ENCODE data around the gene RNF144A. TPM values are rescaled to one million over a fixed set of nuclear protein-coding genes. Genes with fewer than 3 reads are reported as not detected.

Gene RNF144A
- total and polyA plus RNA-seq, 2 experiments from 2014 or later: 2.8 to 14.7 TPM

- TF ChIP-seq, protein P1, sequence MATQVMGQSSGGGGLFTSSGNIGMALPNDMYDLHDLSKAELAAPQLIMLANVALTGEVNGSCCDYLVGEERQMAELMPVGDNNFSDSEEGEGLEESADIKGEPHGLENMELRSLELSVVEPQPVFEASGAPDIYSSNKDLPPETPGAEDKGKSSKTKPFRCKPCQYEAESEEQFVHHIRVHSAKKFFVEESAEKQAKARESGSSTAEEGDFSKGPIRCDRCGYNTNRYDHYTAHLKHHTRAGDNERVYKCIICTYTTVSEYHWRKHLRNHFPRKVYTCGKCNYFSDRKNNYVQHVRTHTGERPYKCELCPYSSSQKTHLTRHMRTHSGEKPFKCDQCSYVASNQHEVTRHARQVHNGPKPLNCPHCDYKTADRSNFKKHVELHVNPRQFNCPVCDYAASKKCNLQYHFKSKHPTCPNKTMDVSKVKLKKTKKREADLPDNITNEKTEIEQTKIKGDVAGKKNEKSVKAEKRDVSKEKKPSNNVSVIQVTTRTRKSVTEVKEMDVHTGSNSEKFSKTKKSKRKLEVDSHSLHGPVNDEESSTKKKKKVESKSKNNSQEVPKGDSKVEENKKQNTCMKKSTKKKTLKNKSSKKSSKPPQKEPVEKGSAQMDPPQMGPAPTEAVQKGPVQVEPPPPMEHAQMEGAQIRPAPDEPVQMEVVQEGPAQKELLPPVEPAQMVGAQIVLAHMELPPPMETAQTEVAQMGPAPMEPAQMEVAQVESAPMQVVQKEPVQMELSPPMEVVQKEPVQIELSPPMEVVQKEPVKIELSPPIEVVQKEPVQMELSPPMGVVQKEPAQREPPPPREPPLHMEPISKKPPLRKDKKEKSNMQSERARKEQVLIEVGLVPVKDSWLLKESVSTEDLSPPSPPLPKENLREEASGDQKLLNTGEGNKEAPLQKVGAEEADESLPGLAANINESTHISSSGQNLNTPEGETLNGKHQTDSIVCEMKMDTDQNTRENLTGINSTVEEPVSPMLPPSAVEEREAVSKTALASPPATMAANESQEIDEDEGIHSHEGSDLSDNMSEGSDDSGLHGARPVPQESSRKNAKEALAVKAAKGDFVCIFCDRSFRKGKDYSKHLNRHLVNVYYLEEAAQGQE (IDR thresholded peaks at IDR 0.05; ENCODE audit: unreplicated experiment): no peak
- TF ChIP-seq POLR2AphosphoS5 (IDR thresholded peaks at IDR 0.05; ENCODE audit: low read depth): no peak
- no peak for TF ChIP-seq ZNF462 (CRISPR knock-in tag; IDR thresholded peaks at IDR 0.05)
Observed at GRCh38 chr2:6909431-6910385, 7.5 kb upstream of the RNF144A start (continued).

- no peaks in the 10 kb centered on the region; the same call in 2 of the 3 replicates for H3K9me3 Mint-ChIP-seq
- H3K36me3 Mint-ChIP-seq (ENCODE audit: low read depth): no peaks in the 10 kb centered on the region
- Histone ChIP-seq H3K79me2 (replicated peaks; ENCODE audit: insufficient read depth) (no peaks in the 10 kb centered on the region), H4K20me1 (replicated peaks; ENCODE audit: insufficient read depth) (no peaks in the 10 kb centered on the region), H3K4me3 (no peak overlapping the region), H3K9me2 (ENCODE audit: insufficient read depth) (no peaks in the 10 kb centered on the region), H3K4me2 (no peak overlapping the region), H3K27ac (ENCODE audit: low read depth) (no peak overlapping the region), H3K36me3 (ENCODE audit: insufficient read depth) (no peaks in the 10 kb centered on the region), H3K27me3 (ENCODE audit: insufficient read depth) (peaks cover 10% of the 10 kb centered on the region), H3K4me1 (ENCODE audit: insufficient read depth) (peaks cover 8% of the 10 kb centered on the region), H2AFZ (no peak overlapping the region), H3F3A (replicated peaks; ENCODE audit: low read depth) (no peaks in the 10 kb centered on the region)
- ATAC-seq: no peak
- H3K27me3 Mint-ChIP-seq (ENCODE audit: insufficient read depth, low read depth, poor library complexity): peaks cover 3% of the 10 kb centered on the region
- peaks cover 13% of the 10 kb centered on the region for H3K4me1 Mint-ChIP-seq
- no peak overlapping the region for H3K4me3 Mint-ChIP-seq
- DNase-seq (ENCODE audit: low spot score): no peak
- H3K27ac Mint-ChIP-seq: no peak overlapping the region
- TF ChIP-seq JUNB (IDR thresholded peaks at IDR 0.05; ENCODE audit: unreplicated experiment) (no peak), ZNF462 (CRISPR knock-in tag; IDR thresholded peaks at IDR 0.05) (no peak)
Observed at GRCh38 chr2:6911721-6912120, 5.5 kb upstream of the RNF144A start.
